ENCODE measurements around the gene IRF4. TPM values are rescaled to one million over a fixed set of nuclear protein-coding genes. Genes with fewer than 3 reads are reported as not detected.

Gene IRF4
- total RNA-seq, 4 donors from 2014 or later, result 6.6 to 21.2 (median 8.8) TPM

- 86 to 89% methylated on average over 5 of the region's 5 CpGs for WGBS, 2 donors
- TF ChIP-seq POLR2A (IDR thresholded peaks at IDR 0.05), result no peak
- TF ChIP-seq CTCF (IDR thresholded peaks at IDR 0.05), result no peak
- intact Hi-C loops (cut with DNase I; ENCODE audit: low total_unique reads), result no loop called here
- no peak overlapping the region for H3K4me3 ChIP-seq (ENCODE audit: low read depth, poor library complexity, severe bottlenecking)
- DNase-seq (ENCODE audit: low spot score in 2 of 2), result no peak
These were observed 64.9 kb downstream of the IRF4 start for GRCh38 chr6:456358-456867.

GRCh38 chr6:456887-457286 lies 65.3 kb downstream of the IRF4 start:
- no peak overlapping the region for H3K4me3 ChIP-seq (ENCODE audit: low read depth, poor library complexity, severe bottlenecking)
- 80 to 86% methylated on average over 4 of the region's 4 CpGs for WGBS, 2 donors
- intact Hi-C loops (cut with DNase I; ENCODE audit: low total_unique reads), result no loop called here
- no peak for DNase-seq (ENCODE audit: low spot score in 2 of 2)
- TF ChIP-seq POLR2A (IDR thresholded peaks at IDR 0.05) (no peak), CTCF (IDR thresholded peaks at IDR 0.05) (no peak)

Other genes with a start within 250 kb of the IRF4 start
- gene DUSP22, start 99.3 kb upstream of the IRF4 start, total RNA-seq, result 10 to 100 TPM; 53.2 to 81.1 (median 63.4) TPM